Gastrocnemius medialis (tissue), 4 donors: ENCODE data around the gene SURF6.

Source experiments
- POLR2A ChIP-seq, 2 donors: fragments of 450-650 bp; IDR thresholded peaks; one replicate each; pipeline ENCODE4 v1.6.1; 2017; ENCODE audit warnings: antibody characterized with exemption in 2 of 2, mild to moderate bottlenecking in 2 of 2, moderate library complexity in 2 of 2
- TF ChIP-seq, protein P1 (sequence below), 5 experiments: fragments of 450-650 bp in 3 of 5; fragments of 200-600 bp in 2 of 5; sonication (generic) in 2 of 5; IDR thresholded peaks in 4 of 5; conservative IDR thresholded peaks in 1 of 5; 1 replicate in 4 of 5; 2 replicates in 1 of 5; pipeline ENCODE4 v1.5.1; 2016 to 2019; ENCODE audit warnings: antibody characterized with exemption in 5 of 5, mild to moderate bottlenecking in 3 of 5, moderate library complexity in 3 of 5

DNA sequence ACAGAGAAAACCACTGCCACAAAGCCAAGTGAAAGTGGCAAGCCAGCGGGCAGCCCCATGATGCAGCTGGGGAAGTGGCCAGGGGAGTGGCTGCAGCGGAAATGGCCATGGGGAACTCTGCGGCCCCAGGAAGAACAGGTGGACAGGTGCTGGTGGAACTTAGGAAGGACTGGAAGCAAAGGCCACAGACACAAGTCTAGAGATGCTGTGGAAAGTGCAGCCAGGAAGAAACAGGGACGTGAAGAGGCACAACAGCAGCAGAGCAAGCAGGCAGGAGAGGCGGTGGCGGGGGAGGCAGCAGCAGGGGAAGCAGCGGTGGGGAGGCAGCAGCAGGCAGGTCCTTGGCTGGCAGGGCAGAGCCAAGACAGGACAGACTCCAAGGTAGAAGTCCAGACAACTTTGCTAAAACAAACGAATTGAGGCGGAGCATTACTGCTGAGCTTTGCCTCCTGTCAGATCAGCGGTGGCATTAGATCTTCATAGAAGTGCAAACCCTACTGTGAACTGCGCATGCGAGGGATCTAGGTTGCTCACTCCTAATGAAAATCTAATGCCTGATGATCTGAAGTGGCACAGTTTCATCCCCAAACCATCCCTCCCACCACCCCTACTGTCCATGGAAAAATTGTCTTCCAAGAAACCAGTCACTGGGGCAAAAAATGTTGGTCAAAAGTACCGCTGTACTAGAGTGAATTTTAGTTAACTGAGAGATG, 11.8 kb downstream of the SURF6 start:
- TF ChIP-seq, protein P1, sequence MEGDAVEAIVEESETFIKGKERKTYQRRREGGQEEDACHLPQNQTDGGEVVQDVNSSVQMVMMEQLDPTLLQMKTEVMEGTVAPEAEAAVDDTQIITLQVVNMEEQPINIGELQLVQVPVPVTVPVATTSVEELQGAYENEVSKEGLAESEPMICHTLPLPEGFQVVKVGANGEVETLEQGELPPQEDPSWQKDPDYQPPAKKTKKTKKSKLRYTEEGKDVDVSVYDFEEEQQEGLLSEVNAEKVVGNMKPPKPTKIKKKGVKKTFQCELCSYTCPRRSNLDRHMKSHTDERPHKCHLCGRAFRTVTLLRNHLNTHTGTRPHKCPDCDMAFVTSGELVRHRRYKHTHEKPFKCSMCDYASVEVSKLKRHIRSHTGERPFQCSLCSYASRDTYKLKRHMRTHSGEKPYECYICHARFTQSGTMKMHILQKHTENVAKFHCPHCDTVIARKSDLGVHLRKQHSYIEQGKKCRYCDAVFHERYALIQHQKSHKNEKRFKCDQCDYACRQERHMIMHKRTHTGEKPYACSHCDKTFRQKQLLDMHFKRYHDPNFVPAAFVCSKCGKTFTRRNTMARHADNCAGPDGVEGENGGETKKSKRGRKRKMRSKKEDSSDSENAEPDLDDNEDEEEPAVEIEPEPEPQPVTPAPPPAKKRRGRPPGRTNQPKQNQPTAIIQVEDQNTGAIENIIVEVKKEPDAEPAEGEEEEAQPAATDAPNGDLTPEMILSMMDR (IDR thresholded peaks at IDR 0.05 in 4 of 5, conservative IDR thresholded peaks at IDR 0.05 in 1 of 5), result no peak
- no peak for TF ChIP-seq POLR2A (IDR thresholded peaks at IDR 0.05)
